IMR-90 (cell line): Measurements from ENCODE around the gene COG7. TPM values are rescaled to one million over a fixed set of nuclear protein-coding genes. Genes with fewer than 3 reads are reported as not detected.

Experiments
- ATAC-seq: fragments of 200-7000 bp; cut with Tn5 transposase; 2 replicates; pipeline ENCODE4 v1.9.1; 2020; ENCODE audit warnings: low read depth, mild to moderate bottlenecking, moderate library complexity
- BruUV-seq: library from RNA; stranded (reverse); fragments of 400-500 nt; replicated peaks from 2 replicates; lab custom pipeline; 2021; lab: Mats Ljungman, UMichigan
- CTCF ChIA-PET: fragments of 300-600 bp; formaldehyde crosslinking; extraction: SDS; loops from one replicate; lab custom pipeline; 2021; ENCODE audit warnings: antibody characterized with exemption; lab: Yijun Ruan, JAX
- POLR2A ChIA-PET: fragments of 300-600 bp; sonication (Branson Sonifier 250); formaldehyde crosslinking; loops from one replicate; lab custom pipeline; 2022; ENCODE audit warnings: antibody characterized with exemption; ENCODE audit not compliant: unreplicated experiment; lab: Charles Lee
- DNase-seq: peaks from one replicate; pipeline ENCODE4 v3.0.0; 2013
- H2AFZ ChIP-seq: replicated peaks from 2 replicates; pipeline ENCODE3; 2013; ENCODE audit warnings: low read length, mild to moderate bottlenecking; ENCODE audit not compliant: poor library complexity
- H2AK5ac ChIP-seq: 2 replicates; pipeline ENCODE4 v1.6.1; 2013; ENCODE audit warnings: low read depth, low read length, inconsistent platforms
- H2AK9ac ChIP-seq: replicated peaks from 2 replicates; pipeline ENCODE3; 2013; ENCODE audit warnings: mild to moderate bottlenecking, low read depth, low read length, moderate library complexity; ENCODE audit not compliant: poor library complexity
- H2BK120ac ChIP-seq: 2 replicates; pipeline ENCODE4 v1.6.1; 2013; ENCODE audit warnings: low read depth, low read length, inconsistent platforms
- H2BK15ac ChIP-seq: 3 replicates; pipeline ENCODE4 v1.6.1; 2013; ENCODE audit warnings: low read depth, low read length, inconsistent platforms
- H2BK20ac ChIP-seq: 2 replicates; pipeline ENCODE4 v1.6.1; 2013; ENCODE audit warnings: low read depth, mild to moderate bottlenecking, inconsistent platforms, low read length, moderate library complexity
- H2BK5ac ChIP-seq: 2 replicates; pipeline ENCODE4 v1.6.1; 2013; ENCODE audit warnings: mild to moderate bottlenecking, low read depth, low read length, inconsistent platforms; ENCODE audit not compliant: poor library complexity, severe bottlenecking
- H3K14ac ChIP-seq: replicated peaks from 2 replicates; pipeline ENCODE4 v1.6.1; 2013; ENCODE audit warnings: low read depth, low read length, inconsistent platforms
- H3K18ac ChIP-seq: 2 replicates; pipeline ENCODE4 v1.6.1; 2013; ENCODE audit warnings: low read depth, low read length, control low read depth
- H3K23ac ChIP-seq: 2 replicates; pipeline ENCODE4 v1.6.1; 2013; ENCODE audit warnings: low read depth, low read length, inconsistent platforms
- H3K27ac ChIP-seq: 2 replicates; pipeline ENCODE4 v1.5.1; 2013; ENCODE audit warnings: mild to moderate bottlenecking, control low read depth, low read length; ENCODE audit not compliant: insufficient read depth
- H3K27me3 ChIP-seq: 2 replicates; pipeline ENCODE4 v1.6.1; 2013; ENCODE audit warnings: low read length; ENCODE audit not compliant: control insufficient read depth, insufficient read depth
- H3K36me3 ChIP-seq: 2 replicates; pipeline ENCODE4 v1.6.1; 2013; ENCODE audit warnings: low read length, mixed read lengths; ENCODE audit not compliant: control insufficient read depth, insufficient read depth
- H3K4ac ChIP-seq: 2 replicates; pipeline ENCODE4 v1.6.1; 2013; ENCODE audit warnings: low read depth, low read length, inconsistent platforms
- H3K4me1 ChIP-seq: 2 replicates; pipeline ENCODE4 v1.6.1; 2013; ENCODE audit warnings: low read length, mixed read lengths; ENCODE audit not compliant: control insufficient read depth, insufficient read depth
- H3K4me2 ChIP-seq: 2 replicates; pipeline ENCODE4 v1.6.1; 2013; ENCODE audit warnings: low read depth, mild to moderate bottlenecking, control low read depth, low read length, moderate library complexity
- H3K4me3 ChIP-seq: 2 replicates; pipeline ENCODE4 v1.5.1; 2013; ENCODE audit warnings: low read depth, mild to moderate bottlenecking, control low read depth, low read length, moderate library complexity; ENCODE audit not compliant: insufficient read depth
- H3K56ac ChIP-seq: 2 replicates; pipeline ENCODE4 v1.6.1; 2013; ENCODE audit warnings: low read length, inconsistent platforms; ENCODE audit not compliant: insufficient read depth; ENCODE audit errors: extremely low read depth
- H3K79me1 ChIP-seq, 2 experiments: 2 replicates each; pipeline ENCODE4 v1.6.1; 2013; ENCODE audit warnings: low read length in 2 of 2, inconsistent platforms in 1 of 2, low read depth in 1 of 2
- H3K9ac ChIP-seq: 2 replicates; pipeline ENCODE4 v1.6.1; 2013; ENCODE audit warnings: low read depth, low read length, control low read depth
- H3K9me1 ChIP-seq: 2 replicates; pipeline ENCODE4 v1.6.1; 2013; ENCODE audit warnings: low read length, inconsistent platforms; ENCODE audit not compliant: insufficient read depth
- H3K9me3 ChIP-seq: 2 replicates; pipeline ENCODE4 v1.6.1; 2013; ENCODE audit warnings: low read length; ENCODE audit not compliant: control insufficient read depth, insufficient read depth
- H4K20me1 ChIP-seq: 2 replicates; pipeline ENCODE4 v1.6.1; 2013; ENCODE audit warnings: low read length, inconsistent platforms; ENCODE audit not compliant: insufficient read depth
- H4K5ac ChIP-seq: 2 replicates; pipeline ENCODE4 v1.6.1; 2013; ENCODE audit warnings: mild to moderate bottlenecking, low read depth, low read length, control low read depth
- H4K8ac ChIP-seq, 2 experiments: 2 replicates each; pipeline ENCODE4 v1.6.1; 2013; ENCODE audit warnings: low read depth in 2 of 2, low read length in 2 of 2, control low read depth in 1 of 2, inconsistent platforms in 1 of 2
- H4K91ac ChIP-seq: 2 replicates; pipeline ENCODE4 v1.6.1; 2013; ENCODE audit warnings: low read depth, low read length, inconsistent platforms; ENCODE audit not compliant: insufficient read depth
- BHLHE40 ChIP-seq: fragments of 150-350 bp; IDR thresholded peaks from 2 replicates; pipeline ENCODE4 v1.6.1; 2016; ENCODE audit warnings: mild to moderate bottlenecking, low read depth, low read length
- CEBPB ChIP-seq: IDR thresholded peaks from 2 replicates; pipeline ENCODE4 v1.6.1; 2012; ENCODE audit warnings: low read depth, low read length, improper control_type of control experiment
- CHD1 ChIP-seq: IDR thresholded peaks from 2 replicates; pipeline ENCODE4 v1.6.1; 2012; ENCODE audit warnings: low read depth, low read length, improper control_type of control experiment
- FOS ChIP-seq: fragments of 150-350 bp; IDR thresholded peaks from 2 replicates; pipeline ENCODE4 v1.6.1; 2016; ENCODE audit warnings: low read depth, low read length
- MAFK ChIP-seq: IDR thresholded peaks from 2 replicates; pipeline ENCODE4 v1.6.1; 2012; ENCODE audit warnings: low read depth, low read length, improper control_type of control experiment
- MAZ ChIP-seq: IDR thresholded peaks from 2 replicates; pipeline ENCODE4 v1.6.1; 2012; ENCODE audit warnings: low read depth, mild to moderate bottlenecking, low read length, improper control_type of control experiment, moderate library complexity, borderline replicate concordance
- MXI1 ChIP-seq: IDR thresholded peaks from 2 replicates; pipeline ENCODE4 v1.6.1; 2012; ENCODE audit warnings: low read depth, mild to moderate bottlenecking, low read length, moderate library complexity, borderline replicate concordance
- NFE2L2 ChIP-seq: fragments of 150-350 bp; IDR thresholded peaks from 2 replicates; pipeline ENCODE4 v1.6.1; 2016; ENCODE audit warnings: low read depth, mild to moderate bottlenecking, low read length
- RAD21 ChIP-seq: IDR thresholded peaks from 2 replicates; pipeline ENCODE4 v1.6.1; 2012; ENCODE audit warnings: low read length, improper control_type of control experiment
- RCOR1 ChIP-seq: IDR thresholded peaks from 2 replicates; pipeline ENCODE4 v1.6.1; 2012; ENCODE audit warnings: mild to moderate bottlenecking, low read length, improper control_type of control experiment; ENCODE audit not compliant: insufficient replicate concordance
- RFX5 ChIP-seq: IDR thresholded peaks from 2 replicates; pipeline ENCODE4 v1.8.0; 2012; ENCODE audit warnings: low read depth, mild to moderate bottlenecking, low read length, moderate library complexity
- SMC3 ChIP-seq: fragments of 150-350 bp; IDR thresholded peaks from 2 replicates; pipeline ENCODE4 v1.6.1; 2016; ENCODE audit warnings: low read depth, mild to moderate bottlenecking, antibody characterized with exemption, low read length, moderate library complexity
- USF2 ChIP-seq: fragments of 150-350 bp; IDR thresholded peaks from 2 replicates; pipeline ENCODE4 v1.6.1; 2017; ENCODE audit warnings: mild to moderate bottlenecking, antibody characterized with exemption, low read length, low read depth
- WGBS, 2 experiments: methylation state at CpG; one replicate each; pipeline versions ENCODE4 v1.1.5 to v1.1.7; 2013; ENCODE audit warnings: missing lambda C conversion rate in 2 of 2; ENCODE audit not compliant: insufficient read length in 1 of 2; ENCODE audit errors: extremely low coverage in 2 of 2; 5-methylcytosine and 5-hydroxymethylcytosine counted together
- dilution Hi-C: fragments of 300-500 bp; cut with HindIII; formaldehyde crosslinking; loops from one replicate; pipeline ENCODE4 v1.14.3; 2018; ENCODE audit warnings: low sequenced_read_pairs; ENCODE audit not compliant: unreplicated experiment
- in situ Hi-C: fragments of 300-500 bp; cut with MboI; formaldehyde crosslinking; loops from 3 replicates; pipeline ENCODE4 v1.14.3; 2019; ENCODE audit warnings: low sequenced_read_pairs, inconsistent platforms, mixed read lengths
- intact Hi-C: fragments of 100-400 bp; cut with micrococcal nuclease; formaldehyde crosslinking; loops from 2 replicates; pipeline ENCODE4 v1.10.0; 2022
- polyA plus RNA-seq, 3 experiments: library from polyadenylated mRNA; depleted of rRNA; stranded (reverse); fragments of >200 nt; gene quantifications; 2 replicates each; pipeline ENCODE4 v1.2.3, GENCODE V29; 2012; ENCODE audit warnings: low replicate concordance in 1 of 3
- total RNA-seq: library from RNA; depleted of rRNA; stranded (reverse); fragments of >200 nt; gene quantifications from 2 replicates; pipeline ENCODE4 v1.2.3, GENCODE V29; 2012
- TF ChIP-seq, protein P1 (sequence below): fragments of 150-350 bp; IDR thresholded peaks from 2 replicates; pipeline ENCODE4 v1.6.1; 2016; ENCODE audit warnings: low read depth, mild to moderate bottlenecking, low read length, moderate library complexity, borderline replicate concordance
- TF ChIP-seq, protein P2 (sequence below): conservative IDR thresholded peaks from 2 replicates; pipeline ENCODE4 v1.5.1; 2012; ENCODE audit warnings: mild to moderate bottlenecking, low read depth, low read length, improper control_type of control experiment

The COG7 gene
- total and polyA plus RNA-seq, 2 of the 4 experiments (the other 2 are of a cell fraction), result 28.5 to 43.7 TPM

DNA sequence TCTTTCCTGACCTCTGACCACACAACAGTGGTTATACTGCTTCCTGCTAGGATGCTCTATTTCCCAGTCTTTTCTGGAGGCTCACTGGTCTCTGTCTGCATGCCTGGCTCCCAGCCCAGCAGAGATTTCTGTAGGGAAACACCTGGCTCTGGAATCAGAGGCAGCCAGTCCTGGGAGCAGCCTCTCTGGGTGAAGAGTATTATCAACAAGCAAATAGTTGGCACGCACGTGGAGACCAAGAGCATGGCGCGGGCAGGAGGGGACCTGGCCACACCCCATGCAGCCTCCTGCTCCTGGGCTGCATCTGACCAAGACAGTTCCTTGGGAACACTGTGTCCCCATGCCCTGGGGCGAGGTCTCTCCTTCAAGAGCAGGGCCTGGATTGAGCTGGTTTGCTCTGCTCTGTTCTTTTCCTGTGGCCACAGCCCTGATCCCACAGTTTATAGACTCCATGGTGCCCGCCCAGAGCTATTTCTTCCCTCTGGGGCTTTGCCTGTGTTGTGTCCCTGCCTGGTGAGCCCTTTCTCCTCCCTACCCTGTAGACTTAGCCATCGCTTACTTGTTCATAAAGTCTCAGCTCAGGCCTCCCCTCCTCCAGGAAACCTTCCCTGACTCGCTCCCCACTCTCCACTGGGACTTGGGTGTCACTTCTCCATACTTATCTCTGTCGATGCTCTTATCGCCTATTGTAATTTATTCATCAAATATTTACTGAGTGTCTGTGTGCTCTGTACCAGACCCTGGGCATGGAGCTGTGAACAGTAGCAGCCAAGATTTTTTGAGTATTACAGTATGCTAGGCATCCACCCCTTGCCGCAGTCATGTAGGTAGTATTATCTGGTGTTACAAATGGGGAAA, 90.3 kb downstream of the COG7 start:
- ATAC-seq, result no peak
- TF ChIP-seq RAD21 (no peak), SMC3 (no peak), MAZ (no peak), RCOR1 (no peak), RFX5 (no peak), BHLHE40 (no peak), USF2 (no peak), NFE2L2 (no peak), FOS (no peak), CHD1 (no peak), MAFK (no peak), MXI1 (no peak), CEBPB (no peak)
- TF ChIP-seq, protein P1, sequence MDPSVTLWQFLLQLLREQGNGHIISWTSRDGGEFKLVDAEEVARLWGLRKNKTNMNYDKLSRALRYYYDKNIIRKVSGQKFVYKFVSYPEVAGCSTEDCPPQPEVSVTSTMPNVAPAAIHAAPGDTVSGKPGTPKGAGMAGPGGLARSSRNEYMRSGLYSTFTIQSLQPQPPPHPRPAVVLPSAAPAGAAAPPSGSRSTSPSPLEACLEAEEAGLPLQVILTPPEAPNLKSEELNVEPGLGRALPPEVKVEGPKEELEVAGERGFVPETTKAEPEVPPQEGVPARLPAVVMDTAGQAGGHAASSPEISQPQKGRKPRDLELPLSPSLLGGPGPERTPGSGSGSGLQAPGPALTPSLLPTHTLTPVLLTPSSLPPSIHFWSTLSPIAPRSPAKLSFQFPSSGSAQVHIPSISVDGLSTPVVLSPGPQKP, result no peak
- TF ChIP-seq, protein P2, sequence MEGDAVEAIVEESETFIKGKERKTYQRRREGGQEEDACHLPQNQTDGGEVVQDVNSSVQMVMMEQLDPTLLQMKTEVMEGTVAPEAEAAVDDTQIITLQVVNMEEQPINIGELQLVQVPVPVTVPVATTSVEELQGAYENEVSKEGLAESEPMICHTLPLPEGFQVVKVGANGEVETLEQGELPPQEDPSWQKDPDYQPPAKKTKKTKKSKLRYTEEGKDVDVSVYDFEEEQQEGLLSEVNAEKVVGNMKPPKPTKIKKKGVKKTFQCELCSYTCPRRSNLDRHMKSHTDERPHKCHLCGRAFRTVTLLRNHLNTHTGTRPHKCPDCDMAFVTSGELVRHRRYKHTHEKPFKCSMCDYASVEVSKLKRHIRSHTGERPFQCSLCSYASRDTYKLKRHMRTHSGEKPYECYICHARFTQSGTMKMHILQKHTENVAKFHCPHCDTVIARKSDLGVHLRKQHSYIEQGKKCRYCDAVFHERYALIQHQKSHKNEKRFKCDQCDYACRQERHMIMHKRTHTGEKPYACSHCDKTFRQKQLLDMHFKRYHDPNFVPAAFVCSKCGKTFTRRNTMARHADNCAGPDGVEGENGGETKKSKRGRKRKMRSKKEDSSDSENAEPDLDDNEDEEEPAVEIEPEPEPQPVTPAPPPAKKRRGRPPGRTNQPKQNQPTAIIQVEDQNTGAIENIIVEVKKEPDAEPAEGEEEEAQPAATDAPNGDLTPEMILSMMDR, result no peak

More for the DNA sequence above, 90.3 kb downstream of the COG7 start:
- no peak overlapping the region for H3K4me3 ChIP-seq
- no peak overlapping the region for H2BK5ac ChIP-seq
- H3K79me1 ChIP-seq, result no peaks in the 10 kb centered on the region
- no peaks in the 10 kb centered on the region for H3K9me3 ChIP-seq
- H3K56ac ChIP-seq, result no peak overlapping the region
- H2BK20ac ChIP-seq, result no peak overlapping the region
- H3K4me1 ChIP-seq, result no peaks in the 10 kb centered on the region
- no TSS peak for BruUV-seq
- CTCF ChIA-PET, result no interaction called here
- H3K4me2 ChIP-seq, result no peak overlapping the region
- dilution Hi-C loops (no loop called here), intact Hi-C loops (no loop called here), in situ Hi-C loops (no loop called here)
- H3K18ac ChIP-seq, result no peak overlapping the region
- no peak overlapping the region for H3K23ac ChIP-seq
- H2AK9ac ChIP-seq, result no peak overlapping the region
- H3K27ac ChIP-seq, result no peak overlapping the region
- no peak overlapping the region for H3K9ac ChIP-seq
- no peak overlapping the region for H4K8ac ChIP-seq
- no peak overlapping the region for H2AFZ ChIP-seq
- no peaks in the 10 kb centered on the region for H4K20me1 ChIP-seq
- H2AK5ac ChIP-seq, result no peak overlapping the region
- no peak for DNase-seq
- H2BK120ac ChIP-seq, result no peak overlapping the region
- no peak overlapping the region for H4K91ac ChIP-seq
- no peak overlapping the region for H3K14ac ChIP-seq
- POLR2A ChIA-PET, result no interaction called here
- H3K36me3 ChIP-seq, result no peaks in the 10 kb centered on the region
- WGBS, 2 experiments, result 57% methylated on average over 3 of the region's 11 CpGs; no CpG with 5 or more reads in 1 of the 2 experiments
- no peak overlapping the region for H2BK15ac ChIP-seq
- H3K27me3 ChIP-seq, result peaks cover 2% of the 10 kb centered on the region; the same call in 1 of the 2 replicates
- no peaks in the 10 kb centered on the region for H3K9me1 ChIP-seq
- no peak overlapping the region for H4K5ac ChIP-seq
- H3K4ac ChIP-seq, result no peak overlapping the region
